GM18508 (cell line): ENCODE data around the gene CLDN3.
"Not testable (repeated sequence)": the region's sequence is repeated elsewhere in the genome, so short reads cannot be mapped to it uniquely, and the experiment has no call there.

Experiments
- ATAC-seq: cut with Tn5 transposase; IDR thresholded peaks from one replicate; pipeline ENCODE4 v1.9.1; 2021; ENCODE audit warnings: moderate number of reproducible peaks; ENCODE audit not compliant: insufficient read depth, unreplicated experiment

CLDN3 gene

GRCh38 chr7:73770002-73770859, at the start of gene CLDN3:
TSS of gene CLDN3 (minus strand) at chr7:73770270. CDS start at chr7:73770049, 221 bp downstream.
- no peak for ATAC-seq

- ATAC-seq, result no peak
Measured at GRCh38 chr7:73817121-73817520, 47.1 kb upstream of the CLDN3 start.

GRCh38 chr7:73815436-73815835, 45.4 kb upstream of the CLDN3 start:
- no peak for ATAC-seq

GRCh38 chr7:73812996-73813395, 42.9 kb upstream of the CLDN3 start:
- no peak for ATAC-seq

GRCh38 chr7:73811760-73812168, 41.7 kb upstream of the CLDN3 start:
- no peak for ATAC-seq

- ATAC-seq, result no peak
Measured at GRCh38 chr7:73810998-73811360, 40.9 kb upstream of the CLDN3 start.

- no peak for ATAC-seq
Measured at GRCh38 chr7:73809467-73809951, 39.4 kb upstream of the CLDN3 start.

- ATAC-seq, result no peak
Measured at GRCh38 chr7:73802459-73802858, 32.4 kb upstream of the CLDN3 start.

GRCh38 chr7:73801577-73801976, 31.5 kb upstream of the CLDN3 start:
- ATAC-seq, result no peak

- no peak for ATAC-seq
Measured at GRCh38 chr7:73799282-73800141, 29.4 kb upstream of the CLDN3 start.

- ATAC-seq, result not testable (repeated sequence)
Measured at GRCh38 chr7:73797176-73797575, 27.1 kb upstream of the CLDN3 start.

- not testable (repeated sequence) for ATAC-seq
Measured at GRCh38 chr7:73796656-73797055, 26.6 kb upstream of the CLDN3 start.

- ATAC-seq, result not testable (repeated sequence)
Measured at GRCh38 chr7:73795188-73795587, 25.1 kb upstream of the CLDN3 start.

- not testable (repeated sequence) for ATAC-seq
Measured at GRCh38 chr7:73791170-73791690, 21.2 kb upstream of the CLDN3 start.

GRCh38 chr7:73789051-73789450, 19.0 kb upstream of the CLDN3 start:
- no peak for ATAC-seq

GRCh38 chr7:73787786-73788048, 17.6 kb upstream of the CLDN3 start:
- not testable (repeated sequence) for ATAC-seq

- ATAC-seq, result no peak
Measured at GRCh38 chr7:73786588-73786987, 16.5 kb upstream of the CLDN3 start.

- no peak for ATAC-seq
Measured at GRCh38 chr7:73779517-73779916, 9.4 kb upstream of the CLDN3 start.

GRCh38 chr7:73778801-73779389, 8.8 kb upstream of the CLDN3 start:
- ATAC-seq, result no peak

GRCh38 chr7:73774923-73775322, 4.9 kb upstream of the CLDN3 start:
- no peak for ATAC-seq
